Measurements from ENCODE around the gene ANKRD6.
"Not testable (repeated sequence)": the region's sequence is repeated elsewhere in the genome, so short reads cannot be mapped to it uniquely, and the experiment has no call there.

Gene ANKRD6

GRCh38 chr6:89432875-89433251 lies at the start of gene ANKRD6:
TSS of gene ANKRD6 (plus strand) at chr6:89433152. CDS start at chr6:89566977, 133,825 bp downstream.
- DNase-seq: peak; percentile 37

GRCh38 chr6:89385156-89385667 lies 47.7 kb upstream of the ANKRD6 start:
- no peak for DNase-seq

GRCh38 chr6:89385846-89386245 lies 47.1 kb upstream of the ANKRD6 start:
- no peak for DNase-seq

GRCh38 chr6:89386917-89387491 lies 45.9 kb upstream of the ANKRD6 start:
- DNase-seq: no peak

GRCh38 chr6:89387516-89388201 lies 45.3 kb upstream of the ANKRD6 start:
- DNase-seq: no peak

GRCh38 chr6:89388846-89389245 lies 44.1 kb upstream of the ANKRD6 start:
- DNase-seq: no peak

- DNase-seq: no peak
Measured at GRCh38 chr6:89392823-89393222, 40.1 kb upstream of the ANKRD6 start.

- DNase-seq: no peak
Measured at GRCh38 chr6:89393659-89394058, 39.3 kb upstream of the ANKRD6 start.

GRCh38 chr6:89397884-89398283 lies 35.1 kb upstream of the ANKRD6 start:
- DNase-seq: not testable (repeated sequence)

- DNase-seq: no peak
Measured at GRCh38 chr6:89398762-89399525, 34.0 kb upstream of the ANKRD6 start.

- no peak for DNase-seq
Measured at GRCh38 chr6:89400050-89400449, 32.9 kb upstream of the ANKRD6 start.

- no peak for DNase-seq
Measured at GRCh38 chr6:89400912-89401399, 32.0 kb upstream of the ANKRD6 start.

GRCh38 chr6:89402776-89403175 lies 30.2 kb upstream of the ANKRD6 start:
- no peak for DNase-seq

- no peak for DNase-seq
Measured at GRCh38 chr6:89404512-89404911, 28.4 kb upstream of the ANKRD6 start.

GRCh38 chr6:89406141-89406540 lies 26.8 kb upstream of the ANKRD6 start:
- DNase-seq: no peak

GRCh38 chr6:89409461-89410035 lies 23.4 kb upstream of the ANKRD6 start:
- no peak for DNase-seq

GRCh38 chr6:89410231-89410761 lies 22.7 kb upstream of the ANKRD6 start:
- DNase-seq: no peak

GRCh38 chr6:89410788-89411144 lies 22.2 kb upstream of the ANKRD6 start:
- DNase-seq: no peak

GRCh38 chr6:89411145-89412070 lies 21.5 kb upstream of the ANKRD6 start:
- DNase-seq: no peak

- no peak for DNase-seq
Measured at GRCh38 chr6:89412071-89413005, 20.6 kb upstream of the ANKRD6 start, which contains the start of gene RRAGD. TSS of gene RRAGD (minus strand) at chr6:89412273. CDS start at chr6:89411993, 280 bp downstream.

- DNase-seq: no peak
Measured at GRCh38 chr6:89413006-89413400, 19.9 kb upstream of the ANKRD6 start.

Measured in NCI-H510A (cell line).